Mucosa of stomach (tissue), 1 donor: ENCODE data around the gene CDK5RAP2.

ENCODE experiments used
- H3K27me3 ChIP-seq: one replicate; pipeline ENCODE4 v1.7.0; 2013; ENCODE audit warnings: mild to moderate bottlenecking, low read length; ENCODE audit not compliant: control insufficient read depth, insufficient read depth
- H3K36me3 ChIP-seq: one replicate; pipeline ENCODE4 v1.7.0; 2013; ENCODE audit warnings: low read length; ENCODE audit not compliant: control insufficient read depth, insufficient read depth
- H3K4me1 ChIP-seq: one replicate; pipeline ENCODE4 v1.7.0; 2013; ENCODE audit warnings: mild to moderate bottlenecking, low read length; ENCODE audit not compliant: control insufficient read depth, insufficient read depth
- H3K4me3 ChIP-seq: one replicate; pipeline ENCODE4 v1.7.0; 2013; ENCODE audit warnings: low read length
- H3K9ac ChIP-seq: one replicate; pipeline ENCODE4 v1.7.0; 2013; ENCODE audit warnings: mild to moderate bottlenecking, low read length, moderate library complexity
- H3K9me3 ChIP-seq: one replicate; pipeline ENCODE4 v1.7.0; 2013; ENCODE audit warnings: mild to moderate bottlenecking, low read length, moderate library complexity; ENCODE audit not compliant: control insufficient read depth
- donor health status: Pancreatic carcinoma.

The CDK5RAP2 gene

DNA sequence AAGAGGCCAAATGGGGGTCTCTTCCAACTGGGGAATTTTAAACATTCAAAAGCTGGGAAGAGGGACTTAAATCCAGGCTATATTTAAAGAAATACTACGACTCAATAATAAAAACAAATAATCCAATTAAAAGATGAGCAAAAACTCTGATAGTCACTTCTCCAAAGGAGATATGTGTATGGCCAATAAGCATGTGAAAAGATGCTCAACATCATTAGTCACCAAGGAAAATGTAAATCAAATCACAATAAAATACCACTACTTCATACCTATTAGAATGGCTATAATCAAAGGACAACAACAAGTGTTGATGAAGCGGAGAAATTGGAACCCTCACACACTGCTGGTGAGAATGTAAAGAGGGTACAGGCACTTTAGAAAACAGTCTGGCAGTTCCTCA is 130.4 kb downstream of the CDK5RAP2 start:
- Histone ChIP-seq H3K36me3 (no peaks in the 10 kb centered on the region), H3K4me1 (peaks cover 10% of the 10 kb centered on the region), H3K4me3 (no peak overlapping the region), H3K9me3 (no peaks in the 10 kb centered on the region), H3K27me3 (no peaks in the 10 kb centered on the region), H3K9ac (no peak overlapping the region)

- no peak overlapping the region for H3K4me3 ChIP-seq
- H3K4me1 ChIP-seq = peaks cover 10% of the 10 kb centered on the region
- no peaks in the 10 kb centered on the region for H3K36me3 ChIP-seq
- H3K9ac ChIP-seq = no peak overlapping the region
- no peaks in the 10 kb centered on the region for H3K9me3 ChIP-seq
- no peaks in the 10 kb centered on the region for H3K27me3 ChIP-seq
Observed at GRCh38 chr9:120447959-120448500, 131.9 kb downstream of the CDK5RAP2 start.

- peaks cover 10% of the 10 kb centered on the region for H3K4me1 ChIP-seq
- no peak overlapping the region for H3K9ac ChIP-seq
- no peaks in the 10 kb centered on the region for H3K9me3 ChIP-seq
- no peaks in the 10 kb centered on the region for H3K27me3 ChIP-seq
- no peaks in the 10 kb centered on the region for H3K36me3 ChIP-seq
- no peak overlapping the region for H3K4me3 ChIP-seq
Observed at GRCh38 chr9:120446671-120447070, 133.3 kb downstream of the CDK5RAP2 start.

DNA sequence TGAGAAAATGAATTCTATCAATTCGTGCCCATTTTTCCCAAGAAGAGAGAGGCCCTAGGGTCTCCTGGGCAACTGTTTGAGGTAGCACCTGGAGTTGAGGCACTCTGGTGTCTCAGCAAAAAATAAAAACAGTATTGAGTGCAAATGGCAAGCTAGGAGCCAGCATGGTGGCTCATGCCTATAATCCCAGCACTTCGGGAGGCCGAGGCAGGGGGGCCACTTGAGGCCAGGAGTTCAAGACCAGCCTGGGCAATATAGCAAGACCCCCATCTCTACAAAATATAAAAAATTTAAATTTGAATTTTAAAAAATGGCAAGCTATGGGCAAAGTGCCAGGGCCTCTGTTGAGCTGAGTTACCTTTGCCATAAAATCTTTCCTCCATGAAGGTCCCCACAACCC is 136.0 kb downstream of the CDK5RAP2 start:
- Histone ChIP-seq H3K4me3 (no peak overlapping the region), H3K36me3 (peaks cover 2% of the 10 kb centered on the region), H3K4me1 (peaks cover 10% of the 10 kb centered on the region), H3K9me3 (no peaks in the 10 kb centered on the region), H3K9ac (no peak overlapping the region), H3K27me3 (no peaks in the 10 kb centered on the region)

DNA sequence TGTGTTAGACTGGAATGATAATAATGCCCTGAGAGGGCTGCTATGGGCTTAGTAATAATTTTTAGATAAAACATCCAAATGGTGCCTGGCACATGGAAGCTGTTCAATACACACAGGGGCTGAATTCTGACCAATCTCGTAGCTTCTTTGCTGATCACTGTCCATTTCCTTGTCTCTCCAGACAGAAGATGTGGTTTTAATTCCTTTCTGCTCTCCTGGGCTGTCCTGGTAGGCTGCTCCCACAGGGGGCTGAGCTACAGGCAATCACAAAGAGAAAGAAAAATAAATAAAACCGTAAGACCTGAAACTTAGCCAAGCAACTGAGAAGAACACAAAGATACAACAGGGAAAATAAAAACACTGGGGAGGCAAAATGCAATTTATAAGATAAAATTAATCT is 136.5 kb downstream of the CDK5RAP2 start:
- H3K9ac ChIP-seq = no peak overlapping the region

GRCh38 chr9:120442308-120442995 is 137.5 kb downstream of the CDK5RAP2 start:
- H3K4me3 ChIP-seq = no peak overlapping the region
- H3K4me1 ChIP-seq = peaks cover 10% of the 10 kb centered on the region
- H3K27me3 ChIP-seq = no peaks in the 10 kb centered on the region
- no peak overlapping the region for H3K9ac ChIP-seq
- no peaks in the 10 kb centered on the region for H3K9me3 ChIP-seq
- peaks cover 5% of the 10 kb centered on the region for H3K36me3 ChIP-seq

More for the DNA sequence above, 136.5 kb downstream of the CDK5RAP2 start:
- Histone ChIP-seq H3K36me3 (peaks cover 5% of the 10 kb centered on the region), H3K27me3 (no peaks in the 10 kb centered on the region), H3K9me3 (no peaks in the 10 kb centered on the region), H3K4me3 (no peak overlapping the region), H3K4me1 (peaks cover 10% of the 10 kb centered on the region)

GRCh38 chr9:120441426-120442307 is 138.3 kb downstream of the CDK5RAP2 start:
- Histone ChIP-seq H3K9ac (no peak overlapping the region), H3K9me3 (no peaks in the 10 kb centered on the region), H3K36me3 (peaks cover 5% of the 10 kb centered on the region), H3K4me3 (no peak overlapping the region), H3K4me1 (peaks cover 10% of the 10 kb centered on the region), H3K27me3 (no peaks in the 10 kb centered on the region)

GRCh38 chr9:120440791-120441190 is 139.2 kb downstream of the CDK5RAP2 start:
- Histone ChIP-seq H3K4me1 (peaks cover 1% of the 10 kb centered on the region), H3K9me3 (no peaks in the 10 kb centered on the region), H3K4me3 (no peak overlapping the region), H3K36me3 (peaks cover 5% of the 10 kb centered on the region), H3K27me3 (no peaks in the 10 kb centered on the region), H3K9ac (no peak overlapping the region)

- no peaks in the 10 kb centered on the region for H3K4me1 ChIP-seq
- no peak overlapping the region for H3K4me3 ChIP-seq
- H3K9me3 ChIP-seq = no peaks in the 10 kb centered on the region
- H3K9ac ChIP-seq = no peak overlapping the region
- peaks cover 5% of the 10 kb centered on the region for H3K36me3 ChIP-seq
- H3K27me3 ChIP-seq = no peaks in the 10 kb centered on the region
Observed at GRCh38 chr9:120439926-120440325, 140.0 kb downstream of the CDK5RAP2 start.

GRCh38 chr9:120438836-120439546 is 141.0 kb downstream of the CDK5RAP2 start:
- no peaks in the 10 kb centered on the region for H3K4me1 ChIP-seq
- H3K27me3 ChIP-seq = no peaks in the 10 kb centered on the region
- peaks cover 5% of the 10 kb centered on the region for H3K36me3 ChIP-seq
- no peak overlapping the region for H3K4me3 ChIP-seq
- no peaks in the 10 kb centered on the region for H3K9me3 ChIP-seq
- no peak overlapping the region for H3K9ac ChIP-seq

DNA sequence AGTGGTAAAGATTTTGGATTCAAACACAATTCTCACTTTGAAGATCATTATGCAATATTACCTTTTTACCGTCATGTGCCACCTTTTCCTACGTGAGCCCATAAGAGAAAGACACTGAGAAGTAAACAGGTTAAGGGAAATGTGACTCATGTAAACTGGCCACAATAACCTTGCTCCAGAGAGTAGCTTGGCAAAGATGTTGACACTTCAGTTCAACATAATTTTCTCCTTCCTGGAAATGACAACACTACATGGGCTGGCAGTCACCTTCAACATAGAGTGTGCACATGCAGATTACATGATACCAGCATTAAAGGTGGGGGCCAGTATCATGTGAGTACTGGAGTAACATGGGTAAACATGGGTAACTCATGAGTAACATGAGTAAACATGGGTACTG is 141.9 kb downstream of the CDK5RAP2 start:
- H3K36me3 ChIP-seq = peaks cover 5% of the 10 kb centered on the region
- H3K4me1 ChIP-seq = peaks cover under 1% of the 10 kb centered on the region
- no peaks in the 10 kb centered on the region for H3K9me3 ChIP-seq
- H3K4me3 ChIP-seq = no peak overlapping the region
- no peaks in the 10 kb centered on the region for H3K27me3 ChIP-seq
- H3K9ac ChIP-seq = no peak overlapping the region
